Karpas-422 (cell line): ENCODE results near the gene LPCAT3. TPM values are rescaled to one million over a fixed set of nuclear protein-coding genes. Genes with fewer than 3 reads are reported as not detected.

ENCODE experiments used
- DNase-seq: peaks from one replicate; pipeline ENCODE4 v3.0.0-alpha.2; 2015
- H2AFZ ChIP-seq: fragments of 200-600 bp; sonication (generic); 2 replicates; pipeline ENCODE4 v1.6.1; 2014; ENCODE audit warnings: antibody characterized with exemption, low read length, mixed read lengths
- H3K27ac ChIP-seq: fragments of 200-600 bp; sonication (generic); 2 replicates; pipeline ENCODE4 v1.5.1; 2014; ENCODE audit warnings: mild to moderate bottlenecking, low read length, moderate library complexity
- H3K27me3 ChIP-seq: fragments of 200-600 bp; sonication (generic); 2 replicates; pipeline ENCODE4 v1.6.1; 2014; ENCODE audit warnings: low read length, mixed read lengths
- H3K36me3 ChIP-seq: fragments of 200-600 bp; sonication (generic); 2 replicates; pipeline ENCODE4 v1.6.1; 2014; ENCODE audit warnings: low read length, mixed read lengths; ENCODE audit not compliant: insufficient read depth
- H3K4me1 ChIP-seq: fragments of 200-600 bp; sonication (generic); 2 replicates; pipeline ENCODE4 v1.6.1; 2014; ENCODE audit warnings: mild to moderate bottlenecking, low read length, mixed read lengths
- H3K4me2 ChIP-seq: fragments of 200-600 bp; sonication (generic); 2 replicates; pipeline ENCODE4 v1.6.1; 2014; ENCODE audit warnings: low read length, low read depth, mild to moderate bottlenecking; ENCODE audit not compliant: poor library complexity, severe bottlenecking
- H3K4me3 ChIP-seq: fragments of 200-600 bp; sonication (generic); 2 replicates; pipeline ENCODE4 v1.5.1; 2014; ENCODE audit warnings: mild to moderate bottlenecking, antibody characterized with exemption, low read length, mixed read lengths
- H3K79me2 ChIP-seq: fragments of 200-600 bp; sonication (generic); 2 replicates; pipeline ENCODE4 v1.6.1; 2014; ENCODE audit warnings: mild to moderate bottlenecking, low read length, mixed read lengths
- H3K9ac ChIP-seq: fragments of 200-600 bp; sonication (generic); 2 replicates; pipeline ENCODE4 v1.6.0; 2014; ENCODE audit warnings: low read length
- H3K9me2 ChIP-seq: fragments of 200-600 bp; sonication (generic), shearing (Covaris generic); replicated peaks from 2 replicates; pipeline ENCODE4 v1.6.0; 2014; ENCODE audit warnings: mild to moderate bottlenecking, low read length, moderate library complexity; ENCODE audit not compliant: insufficient read depth
- H3K9me3 ChIP-seq: fragments of 300-700, 200-600 bp; sonication (generic); 2 replicates; pipeline ENCODE4 v1.6.1; 2014; ENCODE audit warnings: low read length, mixed read lengths
- H4K20me1 ChIP-seq: fragments of 200-600 bp; sonication (generic); 2 replicates; pipeline ENCODE4 v1.6.1; 2014; ENCODE audit warnings: mild to moderate bottlenecking, antibody characterized with exemption, low read length, low read depth; ENCODE audit not compliant: insufficient read depth
- small RNA-seq: library from RNA; depleted of rRNA; stranded (forward); fragments of <200 nt; gene quantifications from one replicate; pipeline ENCODE3, GENCODE V24; 2014
- total RNA-seq: library from RNA; depleted of rRNA; stranded (reverse); fragments of >200 nt; shearing (Covaris generic); gene quantifications from 2 replicates; pipeline ENCODE4 v1.2.3, GENCODE V29; 2014; ENCODE audit warnings: low replicate concordance; rRNA removed

The LPCAT3 gene
- total RNA-seq, 1 experiment from 2014 or later: 42.7 TPM

GRCh38 chr12:6928703-6929407, 89.4 kb downstream of the LPCAT3 start:
- Histone ChIP-seq H3K79me2 (peaks cover 36% of the 10 kb centered on the region), H3K27me3 (no peaks in the 10 kb centered on the region), H3K9ac (peak overlapping the region; percentile 81), H3K4me3 (peak overlapping the region; percentile 80), H3K9me2 (no peaks in the 10 kb centered on the region), H3K27ac (peak overlapping the region; percentile 63), H2AFZ (no peak overlapping the region), H3K9me3 (no peaks in the 10 kb centered on the region), H3K4me1 (peaks cover 52% of the 10 kb centered on the region), H3K36me3 (no peaks in the 10 kb centered on the region), H4K20me1 (no peaks in the 10 kb centered on the region), H3K4me2 (peak overlapping the region; percentile 77)
- DNase-seq: peak; percentile 41

GRCh38 chr12:6928022-6928702, 90.1 kb downstream of the LPCAT3 start:
- Histone ChIP-seq H3K4me1 (peaks cover 59% of the 10 kb centered on the region), H3K27me3 (no peaks in the 10 kb centered on the region), H3K9me2 (no peaks in the 10 kb centered on the region), H3K79me2 (peaks cover 36% of the 10 kb centered on the region), H4K20me1 (no peaks in the 10 kb centered on the region), H3K9ac (peak overlapping the region; percentile 92), H2AFZ (no peak overlapping the region), H3K4me2 (peak overlapping the region; percentile 77), H3K4me3 (peak overlapping the region; percentile 80), H3K9me3 (no peaks in the 10 kb centered on the region), H3K36me3 (no peaks in the 10 kb centered on the region), H3K27ac (peak overlapping the region; percentile 63)
- peak; percentile 51 for DNase-seq

GRCh38 chr12:6927379-6928021, 90.8 kb downstream of the LPCAT3 start, which contains the start of gene ATN1:
TSS of gene ATN1 (plus strand) at chr12:6927959. CDS start at chr12:6934002, 6,043 bp downstream.
- Histone ChIP-seq H3K4me2 (peak within 1 kb of the TSS; percentile 77), H3K4me1 (peaks cover 65% of the 10 kb centered on the region), H3K36me3 (no peaks in the 10 kb centered on the region), H3K79me2 (peaks cover 36% of the 10 kb centered on the region), H2AFZ (peak within 1 kb of the TSS; percentile 70), H3K27ac (peak within 1 kb of the TSS; percentile 68), H3K9me2 (no peaks in the 10 kb centered on the region), H3K4me3 (peak within 1 kb of the TSS; percentile 80), H3K9ac (peak within 1 kb of the TSS; percentile 92), H3K9me3 (no peaks in the 10 kb centered on the region), H3K27me3 (no peaks in the 10 kb centered on the region), H4K20me1 (no peaks in the 10 kb centered on the region)
- DNase-seq: peak; percentile 81

Small RNA genes within 50 kb of the gene (small RNA-seq; reads per million reads assigned to genes)
- gene AC006512.1: not detected
- 29.9 reads per million, percentile 98 among the genes with 10 or more reads in this experiment for gene MIR141
- gene MIR200C: 1.1 reads per million, percentile 33 among the genes with 10 or more reads in this experiment
- not detected for gene RNU7-1
- 13.1 reads per million, percentile 94 among the genes with 10 or more reads in this experiment for gene SCARNA12

Other genes with a start within 250 kb of the LPCAT3 start
- 0.22 and 0.32 TPM in 2 replicates for gene LAG3, start 246.0 kb downstream of the LPCAT3 start, total RNA-seq
- gene CD4, start 228.9 kb downstream of the LPCAT3 start, total RNA-seq: not detected in 2 replicates
- gene GPR162, start 196.7 kb downstream of the LPCAT3 start, total RNA-seq: not detected in 2 replicates
- 3.1 and 8.3 TPM in 2 replicates for gene P3H3, start 190.1 kb downstream of the LPCAT3 start, total RNA-seq
- 14.9 and 27.0 TPM in 2 replicates for gene GNB3, start 177.6 kb downstream of the LPCAT3 start, total RNA-seq
- gene CDCA3, start 167.2 kb downstream of the LPCAT3 start, total RNA-seq: 47.6 and 70.0 TPM in 2 replicates
- 36.9 and 66.6 TPM in 2 replicates for gene USP5, start 166.3 kb downstream of the LPCAT3 start, total RNA-seq
- gene TPI1, start 150.9 kb downstream of the LPCAT3 start, total RNA-seq: 1,584 and 1,673 TPM in 2 replicates
- gene SPSB2, start 145.2 kb downstream of the LPCAT3 start, total RNA-seq: 5.9 and 7.4 TPM in 2 replicates
- 8.7 and 9.7 TPM in 2 replicates for gene LRRC23, start 113.7 kb downstream of the LPCAT3 start, total RNA-seq
- gene ENO2, start 103.9 kb downstream of the LPCAT3 start, total RNA-seq: 40.3 and 43.1 TPM in 2 replicates
- 8.8 and 11.7 TPM in 2 replicates for gene ATN1, start 90.5 kb downstream of the LPCAT3 start, total RNA-seq
- gene RNU7-1, start 74.7 kb downstream of the LPCAT3 start, total RNA-seq: not detected in 2 replicates
- 264 and 402 TPM in 2 replicates for gene C12orf57, start 74.5 kb downstream of the LPCAT3 start, total RNA-seq
- 411 and 673 TPM in 2 replicates for gene PTPN6, start 67.1 kb downstream of the LPCAT3 start, total RNA-seq
- gene PHB2, start 47.8 kb downstream of the LPCAT3 start, total RNA-seq: 353 and 644 TPM in 2 replicates
- gene EMG1, start 47.6 kb downstream of the LPCAT3 start, total RNA-seq: 56.6 and 71.1 TPM in 2 replicates
- 4.7 TPM in 1 of 2 replicates, not detected in the other for gene C1S, start 42.2 kb upstream of the LPCAT3 start, total RNA-seq
- 1.5 and 2.8 TPM in 2 replicates for gene C1R, start 74.0 kb upstream of the LPCAT3 start, total RNA-seq
- gene C1RL, start 90.7 kb upstream of the LPCAT3 start, total RNA-seq: 47.7 and 81.5 TPM in 2 replicates
- not detected in 2 replicates for gene RBP5, start 110.4 kb upstream of the LPCAT3 start, total RNA-seq
- 30.0 and 40.3 TPM in 2 replicates for gene CLSTN3, start 111.9 kb upstream of the LPCAT3 start, total RNA-seq
- gene PEX5, start 171.2 kb upstream of the LPCAT3 start, total RNA-seq: 25.9 and 80.8 TPM in 2 replicates